HepG2 (cell line): ENCODE results near the gene DIAPH1.

Experiments
- RFXANK ChIP-seq: IDR thresholded peaks from 2 replicates; pipeline ENCODE4 v1.6.1; 2016
- ZKSCAN8 ChIP-seq: IDR thresholded peaks from 2 replicates; pipeline ENCODE4 v1.6.1; 2016; ENCODE audit warnings: borderline replicate concordance, missing genetic modification reagents, missing compliant biosample characterization
- ZNF12 ChIP-seq: sonication (generic); formaldehyde crosslinking; IDR thresholded peaks from 2 replicates; pipeline ENCODE4 v1.5.0; 2020; ENCODE audit warnings: missing genetic modification reagents
- TF ChIP-seq, protein P1 (sequence below): sonication (generic); formaldehyde crosslinking; IDR thresholded peaks from 2 replicates; pipeline ENCODE4 v1.8.0; 2022; ENCODE audit warnings: missing genetic modification reagents, mild to moderate bottlenecking, borderline replicate concordance

GRCh38 chr5:141565826-141566570, 52.8 kb downstream of the DIAPH1 start:
- no peak for TF ChIP-seq ZNF12 (CRISPR knock-in tag)
- no peak for TF ChIP-seq RFXANK (CRISPR knock-in tag)
- no peak for TF ChIP-seq ZKSCAN8
- TF ChIP-seq, protein P1, sequence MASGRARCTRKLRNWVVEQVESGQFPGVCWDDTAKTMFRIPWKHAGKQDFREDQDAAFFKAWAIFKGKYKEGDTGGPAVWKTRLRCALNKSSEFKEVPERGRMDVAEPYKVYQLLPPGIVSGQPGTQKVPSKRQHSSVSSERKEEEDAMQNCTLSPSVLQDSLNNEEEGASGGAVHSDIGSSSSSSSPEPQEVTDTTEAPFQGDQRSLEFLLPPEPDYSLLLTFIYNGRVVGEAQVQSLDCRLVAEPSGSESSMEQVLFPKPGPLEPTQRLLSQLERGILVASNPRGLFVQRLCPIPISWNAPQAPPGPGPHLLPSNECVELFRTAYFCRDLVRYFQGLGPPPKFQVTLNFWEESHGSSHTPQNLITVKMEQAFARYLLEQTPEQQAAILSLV (CRISPR knock-in tag), result no peak
